Brain microvascular endothelial cell (primary cell): Measurements from ENCODE around the gene UBALD1.

Source experiments
- DNase-seq: peaks from one replicate; pipeline ENCODE4 v3.0.0-alpha.2; 2020
- H3K27ac ChIP-seq: fragments of 250-450 bp; sonication (Bioruptor Pico); 2 replicates; pipeline ENCODE4 v1.5.1; 2020; ENCODE audit warnings: mild to moderate bottlenecking, moderate library complexity
- H3K27me3 ChIP-seq: fragments of 250-450 bp; sonication (Bioruptor Pico); replicated peaks from 2 replicates; pipeline ENCODE4 v1.5.1; 2020; ENCODE audit warnings: mild to moderate bottlenecking
- H3K36me3 ChIP-seq: fragments of 250-450 bp; sonication (Bioruptor Pico); replicated peaks from 2 replicates; pipeline ENCODE4 v1.5.1; 2020; ENCODE audit warnings: mild to moderate bottlenecking
- H3K4me3 ChIP-seq: 2 replicates; pipeline ENCODE4 v1.5.1; 2011; ENCODE audit warnings: low read depth, mild to moderate bottlenecking, control low read depth, low read length, moderate library complexity
- in situ Hi-C: cut with HindIII; loops from 2 replicates; pipeline ENCODE4 v1.10.0; 2017; ENCODE audit warnings: low sequenced_read_pairs, low pct_ligation_motif_present
- TF ChIP-seq, protein P1 (sequence below): IDR thresholded peaks from 2 replicates; pipeline ENCODE4 v1.5.1; 2011; ENCODE audit warnings: low read depth, mild to moderate bottlenecking, moderate library complexity, low read length, control low read depth, inconsistent platforms; ENCODE audit errors: missing control alignments

The UBALD1 gene

GRCh38 chr16:4570688-4571321 is 43.9 kb downstream of the UBALD1 start:
- TF ChIP-seq, protein P1, sequence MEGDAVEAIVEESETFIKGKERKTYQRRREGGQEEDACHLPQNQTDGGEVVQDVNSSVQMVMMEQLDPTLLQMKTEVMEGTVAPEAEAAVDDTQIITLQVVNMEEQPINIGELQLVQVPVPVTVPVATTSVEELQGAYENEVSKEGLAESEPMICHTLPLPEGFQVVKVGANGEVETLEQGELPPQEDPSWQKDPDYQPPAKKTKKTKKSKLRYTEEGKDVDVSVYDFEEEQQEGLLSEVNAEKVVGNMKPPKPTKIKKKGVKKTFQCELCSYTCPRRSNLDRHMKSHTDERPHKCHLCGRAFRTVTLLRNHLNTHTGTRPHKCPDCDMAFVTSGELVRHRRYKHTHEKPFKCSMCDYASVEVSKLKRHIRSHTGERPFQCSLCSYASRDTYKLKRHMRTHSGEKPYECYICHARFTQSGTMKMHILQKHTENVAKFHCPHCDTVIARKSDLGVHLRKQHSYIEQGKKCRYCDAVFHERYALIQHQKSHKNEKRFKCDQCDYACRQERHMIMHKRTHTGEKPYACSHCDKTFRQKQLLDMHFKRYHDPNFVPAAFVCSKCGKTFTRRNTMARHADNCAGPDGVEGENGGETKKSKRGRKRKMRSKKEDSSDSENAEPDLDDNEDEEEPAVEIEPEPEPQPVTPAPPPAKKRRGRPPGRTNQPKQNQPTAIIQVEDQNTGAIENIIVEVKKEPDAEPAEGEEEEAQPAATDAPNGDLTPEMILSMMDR: no peak
- no peak for DNase-seq
- Histone ChIP-seq H3K36me3 (no peaks in the 10 kb centered on the region), H3K27me3 (no peaks in the 10 kb centered on the region), H3K4me3 (no peak overlapping the region), H3K27ac (no peak overlapping the region)
- in situ Hi-C loops: no loop called here

GRCh38 chr16:4570086-4570485 is 44.6 kb downstream of the UBALD1 start:
- H3K27me3 ChIP-seq: no peaks in the 10 kb centered on the region
- in situ Hi-C loops: no loop called here
- DNase-seq: no peak

DNA sequence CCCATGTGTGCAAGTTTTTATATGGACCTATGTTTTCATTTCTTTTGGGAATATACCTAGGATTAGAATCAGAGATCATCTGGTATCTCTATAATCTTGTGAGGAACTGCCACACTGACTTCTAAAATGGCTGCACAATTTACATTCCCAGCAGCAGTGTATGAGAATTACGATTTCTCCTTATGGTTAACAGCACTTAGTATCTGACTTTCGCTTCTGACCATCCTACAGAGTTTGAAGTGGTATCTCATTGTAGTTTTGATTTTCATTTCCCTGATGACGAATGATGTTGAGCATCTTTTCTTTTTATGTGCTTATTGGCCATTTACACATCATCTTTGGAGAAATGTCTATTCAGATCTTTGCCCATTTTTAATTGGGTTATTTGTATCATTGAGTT is 48.5 kb downstream of the UBALD1 start:
- H3K27me3 ChIP-seq: no peaks in the 10 kb centered on the region
- H3K27ac ChIP-seq: no peak overlapping the region
- TF ChIP-seq, protein P1: no peak
- no peaks in the 10 kb centered on the region for H3K36me3 ChIP-seq
- H3K4me3 ChIP-seq: no peak overlapping the region
- in situ Hi-C loops: no loop called here
- DNase-seq: no peak

More at GRCh38 chr16:4570086-4570485, 44.6 kb downstream of the UBALD1 start:
- TF ChIP-seq, protein P1: no peak
- Histone ChIP-seq H3K36me3 (no peaks in the 10 kb centered on the region), H3K4me3 (no peak overlapping the region), H3K27ac (no peak overlapping the region)

DNA sequence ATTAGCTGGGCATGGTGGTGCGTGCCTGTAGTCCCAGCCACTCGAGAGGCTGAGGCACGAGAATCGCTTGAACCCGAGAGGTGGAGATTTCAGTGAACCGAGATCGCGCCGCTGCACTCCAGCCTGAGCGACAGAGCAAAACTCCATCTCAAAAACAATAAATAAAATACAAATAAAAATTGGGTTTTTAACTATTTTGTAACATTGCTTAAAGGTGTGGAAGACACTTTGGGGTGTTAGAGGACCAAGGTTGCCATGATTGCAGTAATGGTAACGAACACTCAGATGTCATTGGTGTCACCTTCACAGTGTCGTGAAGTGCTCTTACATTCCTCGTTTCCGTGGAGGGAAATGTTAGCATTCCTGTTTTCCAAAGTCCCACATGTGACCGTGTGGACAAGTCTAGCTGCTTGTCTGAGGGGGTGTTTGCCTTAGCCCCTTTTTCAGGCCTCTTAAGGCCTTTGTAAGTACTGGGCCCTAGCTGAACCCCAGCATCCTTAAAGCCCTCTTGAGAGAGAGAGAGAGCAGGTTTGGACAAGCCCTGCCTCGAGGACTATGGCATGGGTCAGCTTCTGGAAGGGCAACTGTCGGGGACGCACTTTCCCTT is 49.9 kb downstream of the UBALD1 start:
- Histone ChIP-seq H3K36me3 (no peaks in the 10 kb centered on the region), H3K4me3 (no peak overlapping the region), H3K27me3 (no peaks in the 10 kb centered on the region), H3K27ac (no peak overlapping the region)
- TF ChIP-seq, protein P1: no peak
- in situ Hi-C loops: no loop called here
- DNase-seq: no peak

DNA sequence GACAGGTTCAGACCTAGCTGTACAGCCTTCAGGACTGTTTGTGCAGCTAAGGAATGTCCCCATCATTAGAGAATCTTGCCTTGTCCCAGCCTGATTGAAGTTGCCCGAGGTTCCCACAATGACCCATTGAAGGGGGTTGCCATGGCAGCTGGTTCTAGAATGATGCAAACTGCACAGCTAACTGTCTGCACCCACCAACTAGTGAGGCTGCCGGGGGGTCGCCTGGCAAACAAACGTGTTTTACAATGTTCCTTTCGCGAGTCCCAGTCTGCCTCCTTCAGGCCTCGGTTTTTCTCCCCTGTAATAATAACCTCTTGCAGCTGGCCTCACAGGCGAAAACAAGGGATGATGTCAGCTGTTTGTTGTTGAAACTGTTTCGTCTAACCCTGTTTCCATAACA is 53.1 kb downstream of the UBALD1 start:
- in situ Hi-C loops: no loop called here
- DNase-seq: no peak
- Histone ChIP-seq H3K27ac (no peak overlapping the region), H3K36me3 (no peaks in the 10 kb centered on the region), H3K27me3 (no peaks in the 10 kb centered on the region), H3K4me3 (no peak overlapping the region)
- TF ChIP-seq, protein P1: no peak
